Sigmoid colon (tissue), 7 donors: Measurements from ENCODE around the gene SIX5. TPM values are rescaled to one million over a fixed set of nuclear protein-coding genes. Genes with fewer than 3 reads are reported as not detected.
"Not testable (repeated sequence)": the region's sequence is repeated elsewhere in the genome, so short reads cannot be mapped to it uniquely, and the experiment has no call there.

Source experiments
- DNase-seq: peaks from one replicate; pipeline ENCODE4 v3.0.0-alpha.2; 2019
- H3K27ac ChIP-seq, 4 donors: fragments of 200-600 bp; sonication (generic); one replicate each; pipeline ENCODE4 v1.5.1; 2016 to 2019; ENCODE audit warnings: mild to moderate bottlenecking in 1 of 4
- H3K27me3 ChIP-seq, 3 donors: fragments of 200-600 bp; sonication (generic); one replicate each; pipeline ENCODE4 v1.5.1; 2019; ENCODE audit warnings: mild to moderate bottlenecking in 1 of 3
- H3K36me3 ChIP-seq, 4 donors: fragments of 200-600 bp; sonication (generic); one replicate each; pipeline ENCODE4 v1.5.1; 2016 to 2019
- H3K4me1 ChIP-seq, 4 donors: fragments of 200-600 bp; sonication (generic); one replicate each; pipeline ENCODE4 v1.5.1; 2017 to 2019
- H3K4me3 ChIP-seq, 4 donors: fragments of 200-600 bp; sonication (generic); one replicate each; pipeline ENCODE4 v1.5.1; 2017 to 2019; ENCODE audit warnings: mild to moderate bottlenecking in 2 of 4, moderate library complexity in 1 of 4
- H3K9me3 ChIP-seq, 4 donors: fragments of 200-600 bp in 3 of 4; sonication (generic) in 3 of 4; one replicate each; pipeline versions ENCODE4 v1.5.1 to v1.6.1; 2013 to 2019
- CTCF ChIP-seq, 4 experiments: fragments of 450-650 bp in 3 of 4; fragments of 200-600 bp in 1 of 4; IDR thresholded peaks; one replicate each; pipeline ENCODE4 v1.5.1; 2016 to 2019; ENCODE audit warnings: antibody characterized with exemption in 4 of 4, mild to moderate bottlenecking in 3 of 4, moderate library complexity in 2 of 4
- EP300 ChIP-seq, 4 donors: sonication (generic); formaldehyde crosslinking; IDR thresholded peaks; one replicate each; pipeline ENCODE4 v1.6.1; 2017; ENCODE audit warnings: antibody characterized with exemption in 4 of 4
- POLR2A ChIP-seq, 2 donors: fragments of 450-650 bp; IDR thresholded peaks; one replicate each; pipeline ENCODE4 v1.6.1; 2016; ENCODE audit warnings: antibody characterized with exemption in 2 of 2, mild to moderate bottlenecking in 2 of 2, moderate library complexity in 2 of 2
- POLR2AphosphoS5 ChIP-seq, 4 donors: sonication (generic); formaldehyde crosslinking; IDR thresholded peaks; one replicate each; pipeline ENCODE4 v1.6.1; 2017; ENCODE audit warnings: antibody characterized with exemption in 4 of 4
- WGBS, 2 donors: extraction: QIAGEN DNeasy Blood & Tissue Kit; methylation state at CpG; one replicate each; pipeline ENCODE4 v1.1.7; 2013; 5-methylcytosine and 5-hydroxymethylcytosine counted together
- intact Hi-C: fragments of 100-400 bp; cut with DNase I; formaldehyde crosslinking; loops from one replicate; pipeline ENCODE4 v1.15.1; 2023
- polyA plus RNA-seq, 3 donors: library from polyadenylated mRNA; stranded (reverse); fragments of 200-250 nt; gene quantifications; one replicate each; pipeline ENCODE4 v1.2.3, GENCODE V29; 2013
- total RNA-seq, 4 donors: library from RNA; depleted of rRNA; stranded (reverse); fragments of >200 nt; gene quantifications; one replicate each; pipeline ENCODE4 v1.1.0, GENCODE V29; 2016
- donor health status: healthy with polysubstance abuse.
- donor health status: Bipolar disorder and iron deficiency.
- donor health status: healthy.

Gene SIX5
- total and polyA plus RNA-seq, 7 donors: 4.2 to 20.7 (median 16.8) TPM

DNA sequence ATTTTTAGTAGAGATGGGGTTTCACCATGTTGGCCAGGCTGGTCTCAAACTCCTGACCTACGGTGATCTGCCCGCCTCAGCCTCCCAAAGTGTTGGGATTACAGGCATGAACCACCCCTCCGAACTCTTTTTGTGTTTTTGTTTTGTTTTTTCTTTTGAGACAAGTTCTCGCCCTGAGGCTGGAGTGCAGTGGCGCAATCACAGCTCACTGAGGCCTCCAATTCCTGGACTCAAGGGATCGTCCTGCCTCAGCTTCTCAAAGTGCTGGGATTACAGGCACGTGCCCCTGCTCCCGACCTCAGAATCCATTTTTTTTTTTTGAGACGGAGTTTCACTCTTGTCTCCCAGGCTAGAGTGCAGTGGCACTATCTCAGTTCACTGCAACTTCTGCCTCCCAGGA, 11.4 kb downstream of the SIX5 start:
- intact Hi-C loops: no loop called here
- Histone ChIP-seq H3K4me1 (no peaks in the 10 kb centered on the region), H3K9me3 (no peaks in the 10 kb centered on the region), H3K27ac (no peak overlapping the region), H3K36me3 (no peaks in the 10 kb centered on the region), H3K27me3 (no peaks in the 10 kb centered on the region), H3K4me3 (no peak overlapping the region)
- 79 to 86% methylated on average over 9 of the region's 9 CpGs for WGBS, 2 donors
- no peak for TF ChIP-seq EP300 (IDR thresholded peaks at IDR 0.05)
- no peak for TF ChIP-seq POLR2A (IDR thresholded peaks at IDR 0.05)
- TF ChIP-seq POLR2AphosphoS5 (IDR thresholded peaks at IDR 0.05): no peak
- no peak for TF ChIP-seq CTCF (IDR thresholded peaks at IDR 0.05)
- DNase-seq: no peak

GRCh38 chr19:45754323-45754722, 14.7 kb downstream of the SIX5 start:
- intact Hi-C loops: no loop called here
- no peak for DNase-seq
- Histone ChIP-seq H3K36me3 (no peaks in the 10 kb centered on the region), H3K9me3 (no peaks in the 10 kb centered on the region), H3K27me3 (no peaks in the 10 kb centered on the region), H3K27ac (no peak overlapping the region), H3K4me3 (no peak overlapping the region), H3K4me1 (no peaks in the 10 kb centered on the region)
- WGBS, 2 donors: 95 to 96% methylated on average over 8 of the region's 8 CpGs
- TF ChIP-seq POLR2A (IDR thresholded peaks at IDR 0.05): no peak
- no peak for TF ChIP-seq CTCF (IDR thresholded peaks at IDR 0.05)
- TF ChIP-seq EP300 (IDR thresholded peaks at IDR 0.05): no peak
- TF ChIP-seq POLR2AphosphoS5 (IDR thresholded peaks at IDR 0.05): no peak

GRCh38 chr19:45753548-45753947, 15.5 kb downstream of the SIX5 start:
- Histone ChIP-seq H3K4me3 (no peak overlapping the region), H3K9me3 (no peaks in the 10 kb centered on the region), H3K27me3 (no peaks in the 10 kb centered on the region), H3K36me3 (no peaks in the 10 kb centered on the region), H3K4me1 (no peaks in the 10 kb centered on the region), H3K27ac (no peak overlapping the region)
- TF ChIP-seq POLR2A (IDR thresholded peaks at IDR 0.05): no peak
- no peak for TF ChIP-seq CTCF (IDR thresholded peaks at IDR 0.05)
- TF ChIP-seq EP300 (IDR thresholded peaks at IDR 0.05): no peak
- TF ChIP-seq POLR2AphosphoS5 (IDR thresholded peaks at IDR 0.05): no peak
- DNase-seq: no peak
- 68 to 75% methylated on average over 6 of the region's 6 CpGs for whole genome bisulfite sequencing, 2 donors
- intact Hi-C loops: no loop called here

GRCh38 chr19:45752639-45753038, 16.4 kb downstream of the SIX5 start:
- Histone ChIP-seq H3K27ac (no peak overlapping the region), H3K9me3 (no peaks in the 10 kb centered on the region), H3K4me1 (no peaks in the 10 kb centered on the region), H3K36me3 (no peaks in the 10 kb centered on the region), H3K27me3 (no peaks in the 10 kb centered on the region), H3K4me3 (no peak overlapping the region)
- intact Hi-C loops: no loop called here
- WGBS, 2 donors: 94 to 95% methylated on average over 12 of the region's 12 CpGs
- no peak for DNase-seq
- TF ChIP-seq POLR2A (IDR thresholded peaks at IDR 0.05): no peak

DNA sequence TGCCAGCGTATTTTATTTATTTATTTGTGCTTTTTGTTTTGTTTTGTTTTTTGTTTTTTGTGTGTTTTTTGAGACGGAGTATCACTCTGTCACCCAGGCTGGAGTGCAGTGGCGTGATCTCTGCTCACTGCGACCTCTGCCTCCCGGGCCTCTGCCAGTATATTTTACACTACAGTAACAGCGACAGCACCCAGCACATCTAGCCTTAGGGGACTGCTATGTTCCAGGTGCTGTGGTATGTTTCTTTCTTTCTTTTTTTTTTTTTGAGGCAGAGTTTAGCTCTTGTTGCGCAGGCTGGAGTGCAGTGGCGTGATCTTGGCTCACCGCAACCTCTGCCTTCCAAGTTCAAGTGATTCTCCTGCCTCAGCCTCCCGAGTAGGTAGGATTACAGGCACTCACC, 17.6 kb downstream of the SIX5 start:
- intact Hi-C loops, H3K36me3 ChIP-seq, H3K27ac ChIP-seq, DNase-seq, H3K27me3 ChIP-seq, H3K9me3 ChIP-seq, H3K4me1 ChIP-seq, H3K4me3 ChIP-seq: not testable (repeated sequence)
- WGBS, 2 donors: 91 to 92% methylated on average over 10 of the region's 10 CpGs

GRCh38 chr19:45747513-45747912, 21.5 kb downstream of the SIX5 start:
- whole genome bisulfite sequencing, 2 donors: 46 to 75% methylated on average over 5 of the region's 5 CpGs
- DNase-seq: no peak
- no peak overlapping the region for H3K27ac ChIP-seq
- no peaks in the 10 kb centered on the region for H3K27me3 ChIP-seq
- H3K4me1 ChIP-seq: no peaks in the 10 kb centered on the region
- no peak overlapping the region for H3K4me3 ChIP-seq
- no peaks in the 10 kb centered on the region for H3K9me3 ChIP-seq
- no peaks in the 10 kb centered on the region for H3K36me3 ChIP-seq
- TF ChIP-seq CTCF (IDR thresholded peaks at IDR 0.05) (no peak), EP300 (IDR thresholded peaks at IDR 0.05) (no peak), POLR2A (IDR thresholded peaks at IDR 0.05) (no peak), POLR2AphosphoS5 (IDR thresholded peaks at IDR 0.05) (no peak)
- intact Hi-C loops: no loop called here
